H9 (cell line): ENCODE measurements around the gene VSIG2. TPM values are rescaled to one million over a fixed set of nuclear protein-coding genes. Genes with fewer than 3 reads are reported as not detected.

Experiments
- DNase-seq: peaks from one replicate; pipeline ENCODE4 v3.0.0-alpha.2; 2017
- H2AFZ ChIP-seq: one replicate; pipeline ENCODE4 v1.6.1; 2013; ENCODE audit warnings: mild to moderate bottlenecking, low read length, control low read depth, moderate library complexity
- H2AK5ac ChIP-seq: 2 replicates; pipeline ENCODE4 v1.6.1; 2013; ENCODE audit warnings: low read length, control low read depth, mixed read lengths; ENCODE audit not compliant: insufficient read length
- H2BK120ac ChIP-seq: one replicate; pipeline ENCODE4 v1.6.1; 2013; ENCODE audit warnings: low read depth, mild to moderate bottlenecking, low read length, control low read depth, inconsistent platforms; ENCODE audit not compliant: poor library complexity, severe bottlenecking
- H2BK12ac ChIP-seq: 2 replicates; pipeline ENCODE4 v1.6.1; 2013; ENCODE audit warnings: low read length, control low read depth, mixed read lengths, low read depth; ENCODE audit not compliant: insufficient read length
- H2BK15ac ChIP-seq: 2 replicates; pipeline ENCODE4 v1.6.1; 2013; ENCODE audit warnings: low read depth, low read length, control low read depth
- H2BK20ac ChIP-seq: one replicate; pipeline ENCODE4 v1.6.1; 2013; ENCODE audit warnings: low read depth, mild to moderate bottlenecking, low read length, control low read depth, inconsistent platforms; ENCODE audit not compliant: poor library complexity, severe bottlenecking
- H2BK5ac ChIP-seq: 2 replicates; pipeline ENCODE4 v1.6.1; 2013; ENCODE audit warnings: low read length, control low read depth, mixed read lengths; ENCODE audit not compliant: insufficient read length
- H3K14ac ChIP-seq: 2 replicates; pipeline ENCODE4 v1.6.1; 2013; ENCODE audit warnings: low read length, control low read depth; ENCODE audit not compliant: insufficient read depth
- H3K18ac ChIP-seq: 2 replicates; pipeline ENCODE4 v1.6.1; 2013; ENCODE audit warnings: low read depth, mild to moderate bottlenecking, mixed read lengths, low read length, control low read depth; ENCODE audit not compliant: insufficient read length
- H3K23ac ChIP-seq: 2 replicates; pipeline ENCODE4 v1.6.1; 2013; ENCODE audit warnings: low read length, control low read depth, mixed read lengths, low read depth; ENCODE audit not compliant: insufficient read length
- H3K23me2 ChIP-seq: 2 replicates; pipeline ENCODE4 v1.6.1; 2013; ENCODE audit warnings: low read depth, mild to moderate bottlenecking, mixed read lengths, low read length, control low read depth; ENCODE audit not compliant: insufficient read length, poor library complexity, severe bottlenecking
- H3K27ac ChIP-seq: 2 replicates; pipeline ENCODE4 v1.5.1; 2013; ENCODE audit warnings: low read length, control low read depth, mixed read lengths, low read depth; ENCODE audit not compliant: insufficient read length
- H3K27me3 ChIP-seq: 2 replicates; pipeline ENCODE4 v1.6.1; 2013; ENCODE audit warnings: low read length, control low read depth, inconsistent platforms; ENCODE audit not compliant: insufficient read depth
- H3K4ac ChIP-seq: 2 replicates; pipeline ENCODE4 v1.6.1; 2013; ENCODE audit warnings: low read depth, mild to moderate bottlenecking, control low read depth, inconsistent platforms, low read length, moderate library complexity
- H3K4me1 ChIP-seq: 2 replicates; pipeline ENCODE4 v1.6.1; 2013; ENCODE audit warnings: low read length, control low read depth, inconsistent platforms; ENCODE audit not compliant: insufficient read depth
- H3K4me2 ChIP-seq: 2 replicates; pipeline ENCODE4 v1.6.1; 2013; ENCODE audit warnings: low read length, control low read depth, mixed read lengths; ENCODE audit not compliant: insufficient read length, insufficient read depth
- H3K56ac ChIP-seq: 2 replicates; pipeline ENCODE4 v1.6.1; 2013; ENCODE audit warnings: low read depth, mild to moderate bottlenecking, mixed read lengths, low read length, control low read depth; ENCODE audit not compliant: insufficient read length
- H3K79me1 ChIP-seq: 2 replicates; pipeline ENCODE4 v1.6.1; 2013; ENCODE audit warnings: low read depth, mild to moderate bottlenecking, moderate library complexity, low read length, control low read depth, inconsistent platforms; ENCODE audit not compliant: insufficient read depth, poor library complexity, severe bottlenecking
- H3K79me2 ChIP-seq: 2 replicates; pipeline ENCODE4 v1.6.1; 2013; ENCODE audit warnings: low read length, control low read depth, inconsistent platforms; ENCODE audit not compliant: insufficient read depth
- H3K9ac ChIP-seq: 2 replicates; pipeline ENCODE4 v1.6.1; 2013; ENCODE audit warnings: low read length, control low read depth, mixed read lengths; ENCODE audit not compliant: insufficient read length; ENCODE audit errors: extremely low read depth
- H3K9me3 ChIP-seq: one replicate; pipeline ENCODE4 v1.6.1; 2013; ENCODE audit warnings: low read depth, low read length, inconsistent platforms; ENCODE audit not compliant: control insufficient read depth
- H3T11ph ChIP-seq: one replicate; pipeline ENCODE4 v1.6.1; 2013; ENCODE audit warnings: mild to moderate bottlenecking, low read length, control low read depth, inconsistent platforms
- H4K20me1 ChIP-seq: one replicate; pipeline ENCODE4 v1.6.1; 2013; ENCODE audit not compliant: control insufficient read depth, insufficient read length, insufficient read depth
- H4K5ac ChIP-seq: 2 replicates; pipeline ENCODE4 v1.6.1; 2013; ENCODE audit warnings: low read depth, mild to moderate bottlenecking, mixed read lengths, low read length, control low read depth; ENCODE audit not compliant: insufficient read length
- H4K8ac ChIP-seq: replicated peaks from 2 replicates; pipeline ENCODE4 v1.6.1; 2013; ENCODE audit warnings: low read length, control low read depth, mixed read lengths, low read depth; ENCODE audit not compliant: insufficient read length
- H4K91ac ChIP-seq: 2 replicates; pipeline ENCODE4 v1.6.1; 2013; ENCODE audit warnings: low read depth, mild to moderate bottlenecking, moderate library complexity, mixed read lengths, low read length, control low read depth; ENCODE audit not compliant: insufficient read length
- H3K27ac Mint-ChIP-seq, 3 experiments: 2 replicates in 2 of 3; 3 replicates in 1 of 3; pipeline ENCODE4 v1.8.0; 2020 to 2021; ENCODE audit warnings: mixed read lengths in 3 of 3, mild to moderate bottlenecking in 1 of 3, moderate library complexity in 1 of 3
- H3K27me3 Mint-ChIP-seq: 2 replicates; pipeline ENCODE4 v1.8.0; 2021; ENCODE audit warnings: low read depth, mild to moderate bottlenecking, moderate library complexity, mixed read lengths
- H3K36me3 Mint-ChIP-seq, 3 experiments: 2 replicates in 2 of 3; 3 replicates in 1 of 3; pipeline ENCODE4 v1.8.0; 2020 to 2021; ENCODE audit warnings: low read depth in 3 of 3, mixed read lengths in 3 of 3; ENCODE audit not compliant: insufficient read depth in 1 of 3
- H3K4me1 Mint-ChIP-seq, 2 experiments: 2 replicates each; pipeline ENCODE4 v1.8.0; 2020; ENCODE audit warnings: mixed read lengths in 2 of 2
- H3K4me3 Mint-ChIP-seq, 2 experiments: 2 replicates in 1 of 2; 3 replicates in 1 of 2; pipeline ENCODE4 v1.8.0; 2020 to 2021; ENCODE audit warnings: mild to moderate bottlenecking in 2 of 2, mixed read lengths in 2 of 2, moderate library complexity in 1 of 2
- H3K9me3 Mint-ChIP-seq, 2 experiments: 2 replicates in 1 of 2; 3 replicates in 1 of 2; pipeline ENCODE4 v1.8.0; 2020; ENCODE audit warnings: mild to moderate bottlenecking in 2 of 2, mixed read lengths in 2 of 2, moderate library complexity in 1 of 2
- WGBS: extraction: QIAGEN DNeasy Blood & Tissue Kit; methylation state at CpG from one replicate; pipeline ENCODE4 v1.1.7; 2013; ENCODE audit warnings: missing lambda C conversion rate, low lambda C conversion rate, mixed read lengths; ENCODE audit not compliant: insufficient read length; ENCODE audit errors: extremely low coverage; 5-methylcytosine and 5-hydroxymethylcytosine counted together
- total RNA-seq: library from RNA; stranded (reverse); gene quantifications from 2 replicates; pipeline ENCODE4 v1.2.1, GENCODE V29; 2021
- TF ChIP-seq, protein P1 (sequence below): fragments of 200-600 bp; sonication (generic); conservative IDR thresholded peaks from 3 replicates; pipeline ENCODE4 v1.8.0; 2021; ENCODE audit warnings: antibody characterized with exemption, mild to moderate bottlenecking

VSIG2 gene
- total RNA-seq, 1 experiment from 2014 or later = not detected

- no peak overlapping the region for H3K14ac ChIP-seq
- no peak overlapping the region for H3K56ac ChIP-seq
- no peak overlapping the region for H4K5ac ChIP-seq
- H3K27me3 ChIP-seq = peaks cover 66% of the 10 kb centered on the region
- no peak overlapping the region for H3K27ac Mint-ChIP-seq
- no peak overlapping the region for H3K9ac ChIP-seq
- no peak for DNase-seq
- H3K4me1 ChIP-seq = no peaks in the 10 kb centered on the region
- H3T11ph ChIP-seq = no peak overlapping the region
- no peak overlapping the region for H4K8ac ChIP-seq
- no peak overlapping the region for H3K23ac ChIP-seq
- no peak overlapping the region for H3K27ac ChIP-seq
- no peak overlapping the region for H2BK5ac ChIP-seq
- peaks cover 11% of the 10 kb centered on the region for H3K23me2 ChIP-seq
- H2BK20ac ChIP-seq = no peak overlapping the region
- H2BK12ac ChIP-seq = no peak overlapping the region
- no peaks in the 10 kb centered on the region for H3K79me1 ChIP-seq
- no CpG with 5 or more reads among the region's 21 CpGs for WGBS
- H2AFZ ChIP-seq = no peak overlapping the region
- H3K4me3 Mint-ChIP-seq = peak overlapping the region; percentile 73 to 80
- no peak overlapping the region for H2AK5ac ChIP-seq
- H3K4ac ChIP-seq = no peak overlapping the region
- no peak overlapping the region for H4K91ac ChIP-seq
- H2BK120ac ChIP-seq = no peak overlapping the region
- no peaks in the 10 kb centered on the region for H4K20me1 ChIP-seq
- H3K9me3 ChIP-seq = no peaks in the 10 kb centered on the region
- H3K27me3 Mint-ChIP-seq = peaks cover 91% of the 10 kb centered on the region
- H3K9me3 Mint-ChIP-seq = no peaks in the 10 kb centered on the region; a peak in 1 of 5 replicates
- H3K18ac ChIP-seq = no peak overlapping the region
- H2BK15ac ChIP-seq = no peak overlapping the region
- peaks cover 20 to 22% of the 10 kb centered on the region in 2 experiments for H3K4me1 Mint-ChIP-seq
- no peaks in the 10 kb centered on the region; a peak in 1 of 7 replicates for H3K36me3 Mint-ChIP-seq
- TF ChIP-seq, protein P1, sequence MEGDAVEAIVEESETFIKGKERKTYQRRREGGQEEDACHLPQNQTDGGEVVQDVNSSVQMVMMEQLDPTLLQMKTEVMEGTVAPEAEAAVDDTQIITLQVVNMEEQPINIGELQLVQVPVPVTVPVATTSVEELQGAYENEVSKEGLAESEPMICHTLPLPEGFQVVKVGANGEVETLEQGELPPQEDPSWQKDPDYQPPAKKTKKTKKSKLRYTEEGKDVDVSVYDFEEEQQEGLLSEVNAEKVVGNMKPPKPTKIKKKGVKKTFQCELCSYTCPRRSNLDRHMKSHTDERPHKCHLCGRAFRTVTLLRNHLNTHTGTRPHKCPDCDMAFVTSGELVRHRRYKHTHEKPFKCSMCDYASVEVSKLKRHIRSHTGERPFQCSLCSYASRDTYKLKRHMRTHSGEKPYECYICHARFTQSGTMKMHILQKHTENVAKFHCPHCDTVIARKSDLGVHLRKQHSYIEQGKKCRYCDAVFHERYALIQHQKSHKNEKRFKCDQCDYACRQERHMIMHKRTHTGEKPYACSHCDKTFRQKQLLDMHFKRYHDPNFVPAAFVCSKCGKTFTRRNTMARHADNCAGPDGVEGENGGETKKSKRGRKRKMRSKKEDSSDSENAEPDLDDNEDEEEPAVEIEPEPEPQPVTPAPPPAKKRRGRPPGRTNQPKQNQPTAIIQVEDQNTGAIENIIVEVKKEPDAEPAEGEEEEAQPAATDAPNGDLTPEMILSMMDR = no peak
- H3K4me2 ChIP-seq = peak overlapping the region; percentile 61
- H3K79me2 ChIP-seq = no peaks in the 10 kb centered on the region
Measured at GRCh38 chr11:124738713-124739478, 13.2 kb downstream of the VSIG2 start.
